Measurements from ENCODE around the gene SEC62. TPM values are rescaled to one million over a fixed set of nuclear protein-coding genes. Genes with fewer than 3 reads are reported as not detected.

Gene SEC62
- total and polyA plus RNA-seq, 2 donors (not counting 1 experiment from before 2014, with no cell fraction given) = 49.9 to 136 TPM

- H4K20me1 ChIP-seq (ENCODE audit: control insufficient read depth, extremely low read depth, insufficient read depth, low read length) = no peaks in the 10 kb centered on the region
- H3K4me2 ChIP-seq (ENCODE audit: extremely low read depth, insufficient read depth, low read length) = no peak overlapping the region
- no peaks in the 10 kb centered on the region for H3K36me3 ChIP-seq (ENCODE audit: control insufficient read depth, insufficient read depth, low read length)
- no peak overlapping the region for H3K4me3 ChIP-seq (replicated peaks in 1 of 4; ENCODE audit: control extremely low read depth in 1 of 4, insufficient read depth in 1 of 4, low read depth in 3 of 4, low read length in 4 of 4)
- H3K4me1 ChIP-seq (ENCODE audit: control insufficient read depth, extremely low read depth, insufficient read depth, low read length) = no peaks in the 10 kb centered on the region
- H3K27me3 ChIP-seq (ENCODE audit: control insufficient read depth, insufficient read depth, low read length) = peaks cover 2% of the 10 kb centered on the region
- H3K9ac ChIP-seq (ENCODE audit: insufficient read depth, low read length) = no peak overlapping the region
- H3K9me3 ChIP-seq (ENCODE audit: control insufficient read depth, insufficient read depth, low read depth, low read length) = no peaks in the 10 kb centered on the region
- DNase-seq (ENCODE audit: low read depth in 2 of 2) = no peak
- H3K27ac ChIP-seq (ENCODE audit: insufficient read depth, low read length) = no peak overlapping the region
- TF ChIP-seq EZH2 (IDR thresholded peaks at IDR 0.05; ENCODE audit: low read length, missing control alignments) = no peak
- no peak for TF ChIP-seq CTCF (conservative IDR thresholded peaks at IDR 0.05 in 1 of 2, IDR thresholded peaks at IDR 0.05 in 1 of 2; ENCODE audit: low read depth in 1 of 2, low read length in 2 of 2)
- H3K79me2 ChIP-seq (ENCODE audit: control insufficient read depth, insufficient read depth, low read length) = no peaks in the 10 kb centered on the region
- no peak overlapping the region for H2AFZ ChIP-seq (ENCODE audit: low read length)
Observed at GRCh38 chr3:169939320-169939719, 27.3 kb upstream of the SEC62 start.

- H3K4me1 ChIP-seq (ENCODE audit: control insufficient read depth, extremely low read depth, insufficient read depth, low read length) = no peaks in the 10 kb centered on the region
- no peak overlapping the region for H3K27ac ChIP-seq (ENCODE audit: insufficient read depth, low read length)
- no peak overlapping the region for H3K4me3 ChIP-seq (replicated peaks in 1 of 4; ENCODE audit: control extremely low read depth in 1 of 4, insufficient read depth in 1 of 4, low read depth in 3 of 4, low read length in 4 of 4)
- no peak overlapping the region for H2AFZ ChIP-seq (ENCODE audit: low read length)
- DNase-seq (ENCODE audit: low read depth in 2 of 2) = peak in 1 of 2 donors; percentile 15
- no peaks in the 10 kb centered on the region for H3K36me3 ChIP-seq (ENCODE audit: control insufficient read depth, insufficient read depth, low read length)
- no peaks in the 10 kb centered on the region for H4K20me1 ChIP-seq (ENCODE audit: control insufficient read depth, extremely low read depth, insufficient read depth, low read length)
- TF ChIP-seq EZH2 (IDR thresholded peaks at IDR 0.05; ENCODE audit: low read length, missing control alignments) (no peak), CTCF (conservative IDR thresholded peaks at IDR 0.05 in 1 of 2, IDR thresholded peaks at IDR 0.05 in 1 of 2; ENCODE audit: low read depth in 1 of 2, low read length in 2 of 2) (no peak)
- H3K9ac ChIP-seq (ENCODE audit: insufficient read depth, low read length) = no peak overlapping the region
- no peaks in the 10 kb centered on the region for H3K27me3 ChIP-seq (ENCODE audit: control insufficient read depth, insufficient read depth, low read length)
- H3K9me3 ChIP-seq (ENCODE audit: control insufficient read depth, insufficient read depth, low read depth, low read length) = no peaks in the 10 kb centered on the region
- no peak overlapping the region for H3K4me2 ChIP-seq (ENCODE audit: extremely low read depth, insufficient read depth, low read length)
- no peaks in the 10 kb centered on the region for H3K79me2 ChIP-seq (ENCODE audit: control insufficient read depth, insufficient read depth, low read length)
Observed at GRCh38 chr3:169939751-169940150, 26.9 kb upstream of the SEC62 start.

GRCh38 chr3:169940470-169941181 is 26.0 kb upstream of the SEC62 start:
- Histone ChIP-seq H3K79me2 (ENCODE audit: control insufficient read depth, insufficient read depth, low read length) (no peaks in the 10 kb centered on the region), H3K9ac (ENCODE audit: insufficient read depth, low read length) (no peak overlapping the region), H3K4me1 (ENCODE audit: control insufficient read depth, extremely low read depth, insufficient read depth, low read length) (no peaks in the 10 kb centered on the region), H3K27me3 (ENCODE audit: control insufficient read depth, insufficient read depth, low read length) (no peaks in the 10 kb centered on the region), H4K20me1 (ENCODE audit: control insufficient read depth, extremely low read depth, insufficient read depth, low read length) (no peaks in the 10 kb centered on the region), H3K4me2 (ENCODE audit: extremely low read depth, insufficient read depth, low read length) (no peak overlapping the region), H3K4me3 (replicated peaks in 1 of 4; ENCODE audit: control extremely low read depth in 1 of 4, insufficient read depth in 1 of 4, low read depth in 3 of 4, low read length in 4 of 4) (no peak overlapping the region), H2AFZ (ENCODE audit: low read length) (no peak overlapping the region), H3K9me3 (ENCODE audit: control insufficient read depth, insufficient read depth, low read depth, low read length) (no peaks in the 10 kb centered on the region), H3K27ac (ENCODE audit: insufficient read depth, low read length) (no peak overlapping the region), H3K36me3 (ENCODE audit: control insufficient read depth, insufficient read depth, low read length) (no peaks in the 10 kb centered on the region)
- TF ChIP-seq EZH2 (IDR thresholded peaks at IDR 0.05; ENCODE audit: low read length, missing control alignments) (no peak), CTCF (conservative IDR thresholded peaks at IDR 0.05 in 1 of 2, IDR thresholded peaks at IDR 0.05 in 1 of 2; ENCODE audit: low read depth in 1 of 2, low read length in 2 of 2) (no peak)
- DNase-seq (ENCODE audit: low read depth in 2 of 2) = no peak

Data from fibroblast of lung (primary cell).